Dermis microvascular lymphatic vessel endothelial cell (primary cell): Measurements from ENCODE around the gene NPAS3. TPM values are rescaled to one million over a fixed set of nuclear protein-coding genes. Genes with fewer than 3 reads are reported as not detected.
A peak's percentile ranks its signal among the peaks of the same experiment; 100 is the strongest.

ENCODE experiments used
- DNase-seq, 2 donors: peaks; one replicate each; pipeline versions ENCODE4 v3.0.0 to v3.0.0-alpha.2; 2010; ENCODE audit warnings: low read depth in 2 of 2
- total RNA-seq: library from RNA; depleted of rRNA; stranded (reverse); fragments of >200 nt; gene quantifications from 2 replicates; pipeline ENCODE4 v1.2.1, GENCODE V29; 2014

Gene NPAS3
- total RNA-seq, 1 donor from 2014 or later = 0.13 TPM

DNA sequence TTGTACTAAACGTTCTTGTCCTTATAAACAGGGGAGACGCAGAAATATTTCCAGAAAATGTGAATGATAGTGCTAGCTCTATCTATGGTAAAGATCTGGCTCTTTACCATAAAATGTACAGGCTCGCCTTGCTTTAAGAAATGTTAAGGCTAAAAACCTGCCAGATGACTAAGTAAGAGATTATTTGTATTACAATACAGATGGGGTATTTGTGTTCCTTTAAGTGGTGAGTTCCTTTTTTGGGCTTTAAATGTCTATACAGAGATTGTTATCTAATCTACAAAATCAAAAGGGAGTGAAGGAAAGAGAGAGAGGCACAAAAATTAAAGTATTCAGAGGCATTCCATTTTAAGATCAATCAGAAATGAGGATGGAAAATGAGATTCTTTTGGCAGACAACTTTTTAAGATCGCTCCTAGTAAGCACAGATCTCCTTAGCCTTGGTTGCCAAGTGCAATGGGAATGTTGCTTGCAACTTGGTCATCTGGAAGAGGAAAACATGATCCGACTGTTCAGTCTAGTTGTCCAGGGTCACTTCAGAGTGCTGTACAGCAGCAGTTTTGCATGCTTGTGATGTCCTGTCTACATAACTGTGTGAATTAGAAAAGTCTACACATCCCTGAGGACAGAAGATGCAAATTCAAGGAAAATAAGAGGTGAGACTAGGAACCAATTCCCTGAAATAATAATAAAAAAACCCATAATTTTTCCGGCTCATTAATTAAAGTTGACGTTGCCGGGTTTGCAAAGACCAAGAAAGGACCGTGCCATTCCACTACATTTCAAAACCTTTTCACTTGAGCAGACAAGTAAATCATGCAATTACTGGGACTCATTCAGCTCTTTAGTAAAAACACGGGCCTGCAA is 631.4 kb downstream of the NPAS3 start:
- DNase-seq = peak in 1 of 2 donors; percentile 32

DNA sequence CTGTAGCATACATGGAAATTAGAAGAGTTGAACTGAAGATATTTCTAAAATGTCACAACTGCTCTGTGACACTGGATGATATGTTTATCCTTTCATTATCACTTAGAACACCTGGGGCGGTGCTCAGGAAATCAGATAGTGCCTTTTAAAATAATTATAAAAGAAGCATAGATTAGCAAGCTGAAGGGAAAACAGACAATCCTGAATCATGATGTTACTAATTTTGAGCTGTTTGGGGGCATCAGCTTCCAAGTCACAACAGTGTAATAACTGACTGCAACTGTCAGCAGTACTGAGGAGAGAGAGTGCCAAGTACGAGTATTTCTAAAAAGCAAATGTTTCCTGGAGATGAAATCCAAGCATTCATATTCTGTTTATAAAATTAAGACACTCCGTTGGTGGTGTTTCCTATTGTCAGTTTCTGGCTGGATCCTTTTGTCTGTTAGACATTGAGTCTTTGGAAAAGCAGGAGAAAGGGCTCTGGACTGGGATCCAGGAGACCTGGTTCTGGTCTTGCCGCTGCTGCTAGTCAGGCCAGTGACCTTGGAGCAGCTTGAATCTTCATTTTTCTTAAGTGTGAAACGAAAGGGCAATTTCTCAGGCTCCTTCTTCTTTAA is 632.1 kb downstream of the NPAS3 start:
- DNase-seq = peak; percentile 54 to 64

DNA sequence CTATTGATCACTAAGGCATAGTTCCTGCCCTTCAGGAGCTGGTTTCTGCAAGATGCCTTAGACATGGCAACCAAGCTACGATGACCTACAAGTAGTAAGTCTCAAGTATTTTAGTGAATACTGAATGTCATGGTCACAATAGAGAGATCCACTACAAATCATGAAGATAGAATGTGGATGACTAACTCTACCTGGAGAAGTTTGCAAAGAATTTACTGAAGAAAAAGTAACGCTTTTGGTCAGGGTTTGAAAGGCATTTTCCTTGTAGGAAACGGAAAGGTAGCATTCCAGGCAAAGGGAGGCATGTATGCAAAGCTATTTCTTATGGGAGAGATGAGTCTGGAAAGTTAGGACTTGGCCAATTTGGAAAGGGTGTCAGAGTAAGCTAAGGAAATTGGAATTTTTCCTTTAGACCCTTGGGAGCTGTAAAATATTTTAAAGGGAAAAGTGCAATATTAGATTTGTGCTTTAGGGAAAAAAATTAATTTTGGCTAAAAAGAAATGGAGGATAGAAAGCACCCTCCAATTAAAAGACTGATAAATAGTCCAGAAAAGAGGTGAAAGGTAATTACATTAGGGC is 634.7 kb downstream of the NPAS3 start:
- DNase-seq = no peak

DNA sequence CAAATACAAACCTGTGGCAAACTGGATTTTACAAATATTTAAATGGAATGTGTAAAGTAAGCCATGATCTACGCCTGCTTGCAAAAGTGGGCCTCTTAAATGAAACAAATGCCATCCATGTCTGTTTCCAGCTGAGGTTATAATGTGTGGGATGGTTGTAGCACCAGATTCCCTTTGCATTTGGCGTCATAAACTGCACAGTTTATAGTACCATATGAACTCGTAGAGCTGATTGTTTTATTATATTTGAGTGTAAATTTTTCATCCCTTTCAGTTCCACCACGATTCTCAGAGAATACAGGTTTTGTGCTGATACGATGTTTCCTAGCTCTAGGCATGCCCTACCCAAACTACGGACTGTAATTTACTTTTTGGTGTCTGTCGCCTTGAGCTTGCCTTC is 637.3 kb downstream of the NPAS3 start:
- no peak for DNase-seq

DNA sequence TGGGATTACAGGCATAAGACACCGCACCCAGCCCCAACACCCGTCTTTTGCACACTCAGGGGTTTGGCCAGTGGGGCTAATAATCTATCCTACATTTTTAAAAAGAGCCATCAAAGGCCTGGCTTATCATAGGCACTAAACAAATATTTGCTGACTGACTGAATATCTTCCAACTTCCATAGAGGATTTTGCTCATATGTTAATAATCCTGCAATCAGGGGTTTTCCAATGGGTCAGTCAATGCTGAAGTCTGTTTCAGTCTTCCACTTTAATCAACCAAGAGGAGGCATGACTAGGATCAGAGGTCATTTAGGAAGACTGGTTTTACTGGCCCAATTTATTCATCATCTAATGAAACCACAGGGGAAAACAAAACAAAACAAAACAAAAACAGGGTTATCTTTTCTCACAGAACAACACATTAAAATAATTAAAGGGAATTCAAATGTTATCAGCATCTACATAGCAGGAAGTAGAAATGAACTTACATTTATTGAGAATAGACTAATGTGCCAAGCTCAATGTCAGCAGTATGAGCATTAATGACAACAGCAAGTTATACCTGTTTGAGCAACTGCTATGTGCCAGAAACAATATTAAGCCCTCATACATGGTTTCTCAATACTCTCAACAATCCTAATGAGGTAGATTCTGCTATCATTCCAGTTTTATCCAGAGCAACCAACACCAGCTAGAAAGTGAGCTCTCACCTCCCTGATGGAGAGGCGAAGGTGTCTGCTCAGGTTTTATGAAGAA is 640.0 kb downstream of the NPAS3 start:
- DNase-seq = no peak

DNA sequence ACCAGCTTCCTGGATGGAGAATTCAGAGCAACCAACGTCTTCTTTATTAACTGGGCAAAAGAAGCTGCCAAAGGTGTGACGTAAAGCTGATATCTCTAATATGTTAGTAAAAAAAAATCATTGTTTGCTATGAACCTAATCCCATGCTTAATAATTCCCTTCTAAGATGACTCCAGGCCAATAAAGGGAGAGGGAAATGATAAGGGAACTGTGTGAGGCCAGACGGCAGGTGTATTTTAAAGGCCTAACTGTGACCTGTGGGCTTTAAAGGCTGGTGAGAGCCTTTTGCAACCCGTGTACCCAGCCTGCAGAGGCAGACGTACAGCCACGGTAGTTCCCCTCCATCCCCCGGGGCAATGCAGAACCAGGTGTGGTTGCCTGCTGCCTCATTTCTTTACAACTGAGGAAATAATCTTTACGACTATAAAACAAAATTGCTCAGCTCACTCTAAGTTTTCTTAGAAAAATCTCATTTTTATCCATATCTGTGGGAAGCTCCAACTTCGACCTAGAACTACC is 641.6 kb downstream of the NPAS3 start:
- DNase-seq = no peak

DNA sequence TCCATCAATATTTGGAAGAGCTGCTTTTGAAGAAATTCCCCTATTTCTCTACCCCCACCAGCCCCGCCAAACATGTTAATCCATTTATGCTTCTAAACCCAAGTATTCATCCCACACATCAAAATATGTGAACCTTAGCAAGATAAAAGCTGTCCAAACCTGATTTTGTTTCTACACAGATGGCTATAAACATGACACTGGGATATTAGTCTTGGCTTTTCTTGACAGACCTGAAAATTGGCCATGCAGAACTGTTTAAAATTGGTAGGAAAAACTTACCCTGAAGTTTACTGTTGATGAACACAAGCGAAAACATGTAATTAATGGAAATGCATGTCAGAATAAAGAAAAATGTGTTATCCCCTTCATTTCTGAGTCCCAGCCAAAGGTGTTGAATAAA is 642.2 kb downstream of the NPAS3 start:
- no peak for DNase-seq

DNA sequence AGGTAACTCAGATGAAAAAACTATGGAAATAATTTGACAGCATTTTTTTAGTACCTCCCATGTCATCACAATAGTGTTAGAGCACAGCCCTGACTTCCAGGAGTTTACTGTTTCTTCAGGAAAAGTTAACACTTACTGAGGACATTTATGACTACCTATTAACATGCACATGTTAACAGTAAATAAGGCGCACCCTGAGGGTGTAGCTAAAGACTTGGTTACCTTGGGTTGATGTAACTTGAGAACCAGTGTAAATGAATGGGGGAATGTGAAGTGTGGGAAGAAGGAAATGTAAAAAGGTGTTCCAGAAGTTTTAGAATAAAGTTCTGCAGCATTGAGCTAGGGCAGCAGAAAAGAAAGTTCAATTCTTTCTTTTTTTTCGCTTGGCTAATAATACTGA is 646.0 kb downstream of the NPAS3 start:
- DNase-seq = no peak

DNA sequence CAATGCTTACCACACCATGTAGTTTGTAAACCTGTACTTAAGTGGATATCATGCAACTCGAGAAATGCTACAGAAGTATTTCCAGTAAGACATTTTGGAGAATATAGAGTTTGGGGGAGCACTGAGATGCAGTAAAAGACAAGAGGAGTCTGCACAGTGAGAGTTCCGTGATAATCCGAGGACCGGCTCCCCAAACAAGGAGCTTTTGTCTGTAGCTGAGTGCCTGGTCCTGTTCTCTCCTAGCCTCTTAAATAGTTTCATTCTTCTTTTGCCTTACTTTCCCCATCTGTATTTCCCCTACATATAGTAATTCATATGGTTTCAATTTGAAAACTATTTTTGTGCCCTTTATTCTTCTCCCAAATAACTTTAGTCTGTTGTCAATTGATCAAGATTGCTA is 648.1 kb downstream of the NPAS3 start:
- DNase-seq = no peak

DNA sequence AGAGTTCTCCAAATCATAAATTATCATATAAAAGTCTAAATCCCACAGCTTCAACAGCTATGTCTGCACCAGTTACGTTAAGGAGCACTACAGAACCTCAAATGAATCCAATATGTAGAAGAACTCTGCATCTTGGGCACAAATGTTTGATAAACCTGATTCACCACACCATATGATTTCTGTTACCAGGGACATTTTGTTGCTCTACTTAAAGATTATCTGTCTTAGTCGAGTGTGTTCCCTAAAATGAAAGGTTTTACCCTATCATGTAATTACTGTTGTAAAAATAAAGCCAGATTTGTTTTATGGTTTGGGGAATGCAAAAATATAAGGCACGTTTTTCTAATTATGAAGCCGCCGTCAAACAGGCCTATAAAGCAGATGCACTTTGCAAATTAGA is 649.1 kb downstream of the NPAS3 start:
- no peak for DNase-seq

DNA sequence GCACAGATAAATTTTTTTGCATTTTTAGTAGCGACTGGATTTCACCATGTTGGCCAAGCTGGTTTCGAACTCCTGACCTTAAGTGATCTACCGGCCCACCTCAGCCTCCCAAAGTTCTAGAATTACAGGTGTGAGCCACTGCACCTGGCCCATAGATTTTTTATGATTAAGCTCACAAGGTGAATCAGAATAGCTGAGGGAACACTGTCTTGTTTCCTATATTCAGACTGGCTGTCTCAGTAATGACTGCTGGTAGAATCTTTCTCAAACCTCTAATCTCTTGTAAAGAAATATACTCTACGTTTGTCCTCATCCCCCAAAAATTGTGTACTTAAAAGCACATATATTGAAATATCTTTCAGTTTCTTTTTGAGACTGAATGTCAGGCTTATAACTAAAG is 650.1 kb downstream of the NPAS3 start:
- DNase-seq = no peak

DNA sequence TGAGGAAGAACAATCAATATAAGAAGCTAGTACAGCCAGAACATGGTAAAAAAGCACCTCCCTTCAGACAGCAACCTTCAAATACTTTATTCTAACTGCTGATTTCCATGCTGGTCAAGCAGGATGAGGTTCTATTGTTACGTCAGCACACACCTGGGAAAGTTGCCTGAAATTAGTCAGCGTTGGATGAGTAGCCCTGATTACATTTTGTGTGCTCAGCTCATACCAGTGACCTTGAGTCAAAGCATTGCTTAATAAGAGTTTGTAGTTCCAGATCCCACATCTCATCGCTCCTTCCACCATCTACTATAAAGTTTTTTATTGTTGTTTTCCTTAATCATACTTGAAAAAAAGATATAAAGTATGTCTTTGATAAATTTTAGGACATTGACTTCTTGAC is 650.7 kb downstream of the NPAS3 start:
- DNase-seq = no peak

DNA sequence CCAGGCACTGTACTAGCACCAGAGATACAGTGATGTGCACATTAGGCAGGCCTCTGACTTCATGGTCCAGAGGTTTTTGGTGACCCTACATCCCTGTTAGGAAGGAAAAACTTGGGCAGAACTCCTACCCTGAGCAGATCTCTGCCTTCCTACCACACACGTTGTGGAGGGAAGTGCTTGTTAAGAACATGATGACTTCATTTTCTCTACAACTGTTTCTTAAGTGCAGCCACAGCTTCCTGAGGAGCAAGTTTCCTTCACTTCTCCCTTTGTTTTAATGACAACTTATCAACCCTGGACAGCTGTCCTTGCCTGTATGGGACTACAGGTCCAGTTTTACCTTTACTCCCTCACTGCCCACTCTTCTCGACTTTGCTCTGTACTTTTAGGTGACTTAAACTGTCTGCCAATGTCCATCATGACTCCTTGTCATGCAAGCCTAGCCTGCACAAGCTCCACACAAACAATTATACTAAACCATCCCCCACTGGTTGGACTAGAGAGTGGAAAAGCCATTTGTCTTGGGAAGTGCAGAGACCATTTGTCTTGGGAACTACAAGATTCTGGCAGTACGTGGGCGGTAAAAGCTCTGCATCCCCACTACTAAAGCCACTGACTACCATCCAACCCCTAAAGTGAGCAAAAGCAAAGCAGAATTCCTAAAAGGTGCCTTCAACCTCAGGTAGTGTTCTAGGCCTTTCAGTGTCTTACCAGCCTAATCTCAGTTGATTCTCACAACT is 652.4 kb downstream of the NPAS3 start:
- no peak for DNase-seq

DNA sequence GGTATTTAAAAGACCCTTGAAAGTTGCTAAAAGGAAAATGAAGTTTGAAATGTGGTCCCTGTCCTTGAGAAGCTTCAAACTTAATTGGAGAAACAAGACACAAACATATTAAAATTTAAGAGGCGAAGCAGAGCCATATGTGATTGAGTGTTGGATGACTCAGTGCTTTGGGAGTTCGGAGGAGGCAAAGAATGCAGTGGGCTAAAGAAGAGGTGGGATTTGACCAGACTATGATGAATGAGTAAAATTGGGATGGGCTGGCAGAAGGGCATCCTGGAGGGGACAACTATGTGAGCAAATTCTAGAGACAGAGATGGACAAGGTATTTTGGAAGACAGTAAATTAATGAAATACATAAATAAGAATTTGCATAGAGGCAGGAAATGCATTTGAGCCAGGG is 653.6 kb downstream of the NPAS3 start:
- no peak for DNase-seq

DNA sequence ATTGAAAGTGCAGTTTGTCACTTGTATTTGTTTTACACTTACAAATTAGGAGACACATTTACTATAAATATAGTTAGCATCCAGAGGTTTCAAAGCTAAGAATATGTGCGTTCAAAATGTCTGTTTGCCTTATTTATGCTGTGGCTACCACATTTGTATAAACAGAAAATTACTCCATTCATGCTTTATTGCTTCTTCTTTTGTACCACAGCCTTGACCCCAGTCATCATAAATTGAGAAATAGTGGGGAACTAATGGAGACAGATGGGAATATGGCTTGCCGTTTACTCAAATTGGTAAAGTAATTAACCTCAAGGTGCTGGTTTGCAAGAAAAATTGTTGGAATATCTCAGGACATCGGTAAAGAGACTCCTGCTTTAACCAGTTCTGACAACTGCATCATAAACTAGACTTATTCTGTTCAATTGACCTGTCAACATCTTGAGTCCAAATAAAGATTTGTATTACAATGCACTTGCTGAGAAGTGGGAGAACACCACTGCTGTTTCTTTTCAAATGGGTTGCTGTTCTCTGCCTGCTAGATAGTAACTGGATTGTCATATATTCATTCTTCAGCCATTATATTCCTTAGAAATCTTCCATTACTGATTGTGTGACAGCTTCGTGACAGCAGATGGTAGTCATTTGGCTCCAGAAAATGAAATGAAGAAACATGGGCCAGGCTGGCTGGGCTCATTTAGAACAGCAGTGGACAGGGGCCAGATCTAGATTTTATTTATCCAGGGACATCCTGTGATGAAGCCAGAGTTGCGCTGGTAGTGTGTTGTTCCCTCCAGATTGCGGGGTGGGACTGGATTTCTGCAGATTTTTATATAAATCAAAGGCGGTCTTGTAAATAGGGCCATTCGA is 657.8 kb downstream of the NPAS3 start:
- DNase-seq = peak; percentile 63 to 68

DNA sequence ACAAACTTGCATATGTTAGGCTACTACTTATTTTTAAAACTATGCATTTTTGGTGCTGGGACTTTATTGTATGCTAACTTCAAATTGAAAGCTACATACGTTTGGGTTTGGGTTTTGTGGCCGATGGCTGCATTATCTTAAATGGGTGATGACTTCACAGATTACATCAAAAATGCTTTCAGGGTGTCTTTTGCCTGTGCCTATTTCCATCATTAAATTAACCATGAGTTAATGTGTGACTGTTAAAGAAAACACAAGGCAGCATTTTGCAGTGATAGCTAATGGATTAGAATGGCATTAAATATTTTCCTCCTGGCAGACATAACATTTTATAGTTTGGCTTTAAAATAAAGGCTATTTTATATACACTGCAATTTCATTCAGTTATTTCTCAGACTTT is 659.9 kb downstream of the NPAS3 start:
- no peak for DNase-seq

DNA sequence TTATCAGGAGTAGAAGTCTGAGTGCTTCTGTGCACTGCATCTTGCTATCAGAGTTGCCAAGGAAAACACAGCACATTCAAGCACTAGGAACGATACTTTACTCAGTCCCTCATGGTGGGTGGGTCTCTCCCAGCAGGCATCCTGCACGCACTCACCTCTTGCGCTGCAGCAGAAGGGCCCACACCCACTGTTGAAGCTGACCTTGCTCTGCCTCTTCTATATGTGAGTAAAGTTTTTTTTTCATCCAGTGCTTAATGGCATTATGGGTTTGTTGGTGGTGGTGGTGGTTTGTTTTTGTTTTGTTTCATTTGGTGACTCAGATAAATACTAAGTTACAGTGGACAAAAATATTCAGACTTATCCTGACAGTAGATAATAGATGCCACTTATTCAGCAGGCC is 663.7 kb downstream of the NPAS3 start:
- no peak for DNase-seq

DNA sequence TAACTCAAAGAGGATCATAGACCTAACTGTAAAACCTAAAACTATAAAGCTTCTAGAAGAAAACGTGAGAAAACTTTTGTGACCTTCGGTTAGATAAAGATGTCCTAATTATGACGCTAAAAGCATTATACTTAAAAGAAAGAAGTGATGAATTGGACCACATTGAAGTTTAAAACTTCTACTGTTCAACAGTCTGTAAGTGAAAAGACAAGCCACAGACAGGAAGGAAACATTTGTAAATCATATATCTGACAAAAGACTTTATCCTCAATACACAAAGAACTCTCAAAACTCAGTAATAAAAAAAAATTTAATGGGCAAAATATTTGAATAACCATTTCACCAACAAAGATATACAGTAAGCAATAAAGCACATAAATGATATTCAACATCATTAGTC is 667.9 kb downstream of the NPAS3 start:
- no peak for DNase-seq

DNA sequence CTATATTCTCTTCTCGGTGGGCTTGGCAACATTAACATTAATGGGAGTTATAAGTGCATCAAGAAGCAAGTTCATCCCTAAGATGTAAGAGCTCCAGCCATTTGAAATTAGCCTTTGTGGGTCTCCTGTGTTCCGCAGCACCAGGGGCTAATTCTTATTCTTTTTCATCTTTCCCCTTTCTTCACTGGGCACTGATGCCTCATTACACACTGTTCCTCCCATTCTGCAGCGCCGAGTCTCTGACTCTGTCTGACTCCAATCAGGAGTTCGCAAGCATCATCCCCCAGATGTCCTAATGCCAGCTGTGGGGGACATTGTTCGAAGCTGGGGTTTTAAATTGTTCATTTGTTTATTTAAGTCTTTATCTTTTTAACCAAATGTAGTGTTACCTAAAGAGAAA is 670.9 kb downstream of the NPAS3 start:
- DNase-seq = no peak

DNA sequence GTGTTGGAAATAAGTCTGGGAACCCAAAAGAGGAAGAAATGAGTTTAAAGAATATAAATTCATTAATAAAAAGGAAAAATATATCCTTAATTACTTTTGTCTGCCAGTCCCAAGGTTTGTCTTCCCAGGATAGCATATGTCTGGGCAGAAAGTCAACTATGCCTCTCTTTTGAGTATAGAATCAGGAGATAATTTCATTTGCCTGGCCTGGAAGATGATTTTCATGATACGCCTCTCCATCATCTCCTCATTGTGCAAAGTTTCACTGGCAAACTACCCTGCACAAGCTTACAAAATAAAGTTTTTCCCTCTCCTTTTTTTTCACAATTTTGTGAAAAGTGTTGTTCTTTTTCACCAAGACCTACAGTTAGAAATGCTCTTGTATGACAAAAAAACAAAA is 671.4 kb downstream of the NPAS3 start:
- DNase-seq = no peak
